DOHH2 (cell line): ENCODE data around the gene UBE4A.

Experiments used
- CTCF ChIP-seq: fragments of 200-600 bp; sonication (generic); IDR thresholded peaks from one replicate; pipeline ENCODE4 v1.5.1; 2014; ENCODE audit warnings: antibody characterized with exemption, mild to moderate bottlenecking, low read depth, low read length; ENCODE audit not compliant: poor library complexity, severe bottlenecking
- EZH2phosphoT487 ChIP-seq: fragments of 200-600 bp; sonication (generic); IDR thresholded peaks from 2 replicates; pipeline ENCODE4 v1.6.1; 2017; ENCODE audit warnings: borderline replicate concordance, mild to moderate bottlenecking, antibody characterized with exemption, low read length, moderate library complexity, mixed read lengths

DNA sequence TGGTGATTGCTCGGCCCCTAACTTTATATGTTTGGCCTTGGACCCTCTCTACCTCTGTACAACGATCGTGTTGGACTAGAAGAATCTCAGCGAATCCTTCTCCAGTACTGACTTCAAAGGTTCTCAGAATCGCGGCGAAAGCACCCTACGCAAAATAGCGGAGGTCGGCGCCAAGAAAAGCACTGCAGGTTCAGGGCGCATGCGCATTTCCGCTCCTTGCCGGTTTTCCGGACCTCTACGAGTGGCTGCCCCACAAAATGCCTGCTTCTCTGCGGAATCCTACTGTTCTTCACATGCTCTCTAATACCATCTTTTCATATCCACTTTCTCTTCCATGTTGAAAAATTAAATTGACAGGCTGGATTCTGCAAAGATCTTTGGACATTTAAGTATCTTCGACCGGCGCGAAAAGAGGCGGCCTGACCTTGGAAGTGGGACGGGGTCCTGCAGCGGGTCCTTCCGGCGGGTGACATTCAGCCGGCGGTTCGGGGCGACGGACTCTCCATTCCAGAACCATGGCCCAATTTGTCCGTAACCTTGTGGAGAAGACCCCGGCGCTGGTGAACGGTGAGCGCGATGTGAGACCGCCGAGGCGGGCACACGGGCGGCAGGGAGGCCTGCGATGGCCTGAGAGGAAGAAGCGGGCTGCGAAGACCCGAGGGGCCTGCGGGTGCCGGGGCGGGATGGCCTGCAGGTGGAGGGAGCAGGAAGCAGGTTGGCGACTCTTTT is 41.9 kb downstream of the UBE4A start, which contains the start of gene ATP5MG:
- no peak for TF ChIP-seq CTCF
- TF ChIP-seq EZH2phosphoT487 = no peak
